ENCODE results near the gene SBNO2.

- TF ChIP-seq CTCF (IDR thresholded peaks at IDR 0.05; ENCODE audit: low read length) (no peak), EZH2 (optimal IDR thresholded peaks at IDR 0.05; ENCODE audit: low read depth, low read length) (no peak), EZH2phosphoT487 (IDR thresholded peaks at IDR 0.05; ENCODE audit: low read length) (no peak)
Measured at GRCh38 chr19:1177322-1178114, 3.5 kb upstream of the SBNO2 start.
